KOPT-K1 (cell line): ENCODE measurements around the gene NEDD4L.

Experiments
- H3K27ac ChIP-seq: fragments of 200-600 bp; sonication (generic); 2 replicates; pipeline ENCODE4 v1.5.1; 2016; ENCODE audit warnings: antibody characterized with exemption, mild to moderate bottlenecking, low read depth, low read length; ENCODE audit not compliant: poor library complexity, severe bottlenecking
- H3K36me3 ChIP-seq: fragments of 200-600 bp; sonication (generic); 2 replicates; pipeline ENCODE4 v1.5.1; 2017; ENCODE audit warnings: antibody characterized with exemption, mild to moderate bottlenecking, low read length, moderate library complexity; ENCODE audit not compliant: insufficient read depth
- H3K9me3 ChIP-seq: fragments of 200-600 bp; sonication (generic); 2 replicates; pipeline ENCODE4 v1.5.1; 2017; ENCODE audit warnings: antibody characterized with exemption, low read length, mild to moderate bottlenecking; ENCODE audit not compliant: insufficient read depth, poor library complexity, severe bottlenecking

The NEDD4L gene

DNA sequence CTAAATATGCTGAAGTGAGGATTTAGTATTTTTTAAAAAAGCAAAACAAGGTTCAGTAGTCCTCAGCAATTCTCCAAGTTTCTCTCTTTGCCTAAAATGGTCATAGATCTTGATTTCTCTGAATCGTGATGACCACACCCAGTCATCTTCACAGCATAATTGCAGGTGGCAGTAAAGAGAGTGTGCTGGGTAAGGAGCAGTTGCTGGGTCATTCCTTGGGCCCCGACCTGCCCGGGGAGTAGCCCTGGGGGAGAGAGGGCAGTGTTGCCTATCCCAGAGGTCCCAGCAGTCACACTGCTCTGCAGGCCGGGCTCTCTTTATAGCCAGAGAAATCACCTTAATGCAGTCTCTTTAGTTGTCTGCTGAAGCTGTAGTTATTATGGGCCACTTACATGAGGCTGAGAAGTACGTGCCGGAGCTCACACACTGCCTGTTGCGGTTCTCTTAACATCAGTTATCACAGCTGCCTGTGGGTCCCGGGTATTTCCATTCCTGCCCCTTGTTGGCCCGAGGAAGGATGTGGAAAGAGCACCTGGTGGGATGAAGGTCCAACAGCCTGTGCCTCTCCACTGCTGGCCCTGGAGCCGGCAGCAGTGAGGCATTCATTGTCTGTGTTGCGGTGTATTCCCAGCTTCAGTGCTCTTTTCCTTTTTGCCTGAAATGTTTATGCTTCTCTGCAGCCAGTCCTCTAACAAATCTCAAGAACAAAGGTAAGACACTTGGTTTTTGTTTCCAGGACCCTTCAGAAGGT is 354.8 kb downstream of the NEDD4L start:
- Histone ChIP-seq H3K36me3 (no peaks in the 10 kb centered on the region), H3K27ac (no peak overlapping the region), H3K9me3 (no peaks in the 10 kb centered on the region)

DNA sequence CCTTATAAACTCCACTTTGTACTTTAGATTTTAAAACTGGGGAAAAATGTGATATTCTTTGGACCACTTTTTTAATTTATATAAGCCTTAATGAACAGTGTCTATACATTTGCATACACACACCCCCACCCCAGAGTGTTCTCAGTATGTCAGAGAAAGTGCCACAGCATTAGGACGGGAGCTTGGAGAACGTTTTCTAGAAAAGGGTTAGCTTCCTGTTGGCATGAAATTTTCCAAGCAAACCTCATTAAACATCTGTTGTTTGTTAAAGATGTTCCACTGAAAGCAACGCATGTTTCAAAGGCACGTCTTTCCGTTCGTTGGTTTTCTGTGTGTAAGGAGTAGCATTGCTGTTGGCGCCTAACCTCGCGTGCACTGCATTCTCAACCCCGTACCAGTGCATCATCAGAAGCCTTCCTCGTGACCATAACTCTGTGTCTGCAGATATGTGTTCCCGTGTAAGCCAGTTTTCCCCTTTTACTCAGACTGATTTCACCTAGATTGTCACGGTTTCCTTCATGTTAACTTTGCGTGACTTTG is 356.4 kb downstream of the NEDD4L start:
- H3K9me3 ChIP-seq, result no peaks in the 10 kb centered on the region
- no peaks in the 10 kb centered on the region for H3K36me3 ChIP-seq
- H3K27ac ChIP-seq, result no peak overlapping the region

DNA sequence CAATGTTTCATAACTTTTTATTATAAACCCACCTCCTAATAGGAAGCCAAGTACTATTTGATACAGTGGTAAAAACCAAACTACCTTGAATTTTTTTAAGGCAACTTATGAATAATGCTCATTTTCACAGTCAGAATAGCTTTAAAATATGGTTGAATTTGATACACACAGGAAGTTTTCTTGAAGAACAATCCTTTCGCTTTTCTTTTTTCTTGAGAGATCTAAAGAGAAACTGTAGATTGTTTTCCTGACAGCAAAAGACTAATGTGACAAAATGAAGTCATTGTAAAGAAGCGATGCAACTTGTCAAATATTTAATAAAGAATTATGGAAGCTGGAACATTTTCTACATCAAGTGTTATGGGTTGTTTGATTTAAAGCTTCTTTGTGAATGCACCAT is 357.2 kb downstream of the NEDD4L start:
- H3K36me3 ChIP-seq, result no peaks in the 10 kb centered on the region
- H3K9me3 ChIP-seq, result no peaks in the 10 kb centered on the region
- H3K27ac ChIP-seq, result no peak overlapping the region

DNA sequence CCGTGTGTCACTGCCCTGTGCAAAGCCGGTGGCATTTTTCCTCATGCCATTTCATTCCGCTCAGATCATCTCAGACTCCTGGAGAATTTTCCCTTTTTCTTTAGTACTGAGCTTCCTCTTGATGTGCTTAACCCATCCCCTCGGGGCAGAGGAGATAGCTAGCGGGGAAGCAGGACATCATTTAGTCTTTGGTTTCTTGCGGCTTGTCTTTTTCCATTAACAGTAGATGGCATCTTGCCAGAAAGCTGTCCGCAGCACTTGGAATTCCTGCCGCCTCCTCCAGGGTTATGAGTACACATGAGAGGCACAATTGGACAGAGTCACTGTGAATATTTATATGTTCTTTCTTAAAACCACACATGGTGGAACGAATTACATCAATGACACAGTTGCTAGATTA is 358.2 kb downstream of the NEDD4L start:
- Histone ChIP-seq H3K9me3 (no peaks in the 10 kb centered on the region), H3K27ac (no peak overlapping the region), H3K36me3 (no peaks in the 10 kb centered on the region)

DNA sequence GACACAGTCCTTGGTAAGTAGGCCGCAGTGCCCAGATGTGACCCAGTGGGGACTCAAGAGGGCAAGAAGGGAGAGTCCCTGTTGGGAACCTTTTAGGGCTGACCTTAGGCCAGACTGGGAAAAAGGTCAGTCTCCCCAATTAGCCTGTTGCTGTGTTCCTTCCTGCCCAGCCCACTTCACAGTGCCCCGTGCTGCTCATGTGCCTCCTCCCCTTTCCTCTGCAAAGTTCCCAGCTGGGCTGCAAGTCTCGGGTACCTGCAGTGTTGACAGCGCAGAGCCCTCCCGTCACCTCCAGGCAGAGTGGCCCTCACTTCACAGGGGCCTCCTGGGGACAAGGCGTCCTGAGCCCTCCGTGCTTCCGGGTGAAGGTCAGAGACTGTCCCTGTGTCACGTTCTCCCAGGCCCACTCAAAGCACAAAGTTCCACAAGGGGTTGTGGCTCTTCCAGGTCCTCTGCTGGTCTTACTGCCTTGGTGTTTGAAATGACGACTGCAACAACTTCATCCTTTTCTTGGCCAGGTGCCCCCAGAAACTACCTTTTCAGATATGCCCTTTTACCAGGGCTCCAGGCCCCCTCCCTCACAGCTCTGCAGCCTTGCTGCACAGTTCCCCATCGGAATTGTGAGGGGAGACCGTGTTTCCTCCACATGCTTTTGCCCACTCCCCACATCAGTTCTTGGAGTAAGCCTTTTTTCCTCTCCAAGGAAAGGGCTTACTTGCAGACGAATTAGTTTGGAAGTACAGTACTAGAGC is 359.1 kb downstream of the NEDD4L start:
- H3K36me3 ChIP-seq, result no peaks in the 10 kb centered on the region
- H3K9me3 ChIP-seq, result no peaks in the 10 kb centered on the region
- H3K27ac ChIP-seq, result no peak overlapping the region

DNA sequence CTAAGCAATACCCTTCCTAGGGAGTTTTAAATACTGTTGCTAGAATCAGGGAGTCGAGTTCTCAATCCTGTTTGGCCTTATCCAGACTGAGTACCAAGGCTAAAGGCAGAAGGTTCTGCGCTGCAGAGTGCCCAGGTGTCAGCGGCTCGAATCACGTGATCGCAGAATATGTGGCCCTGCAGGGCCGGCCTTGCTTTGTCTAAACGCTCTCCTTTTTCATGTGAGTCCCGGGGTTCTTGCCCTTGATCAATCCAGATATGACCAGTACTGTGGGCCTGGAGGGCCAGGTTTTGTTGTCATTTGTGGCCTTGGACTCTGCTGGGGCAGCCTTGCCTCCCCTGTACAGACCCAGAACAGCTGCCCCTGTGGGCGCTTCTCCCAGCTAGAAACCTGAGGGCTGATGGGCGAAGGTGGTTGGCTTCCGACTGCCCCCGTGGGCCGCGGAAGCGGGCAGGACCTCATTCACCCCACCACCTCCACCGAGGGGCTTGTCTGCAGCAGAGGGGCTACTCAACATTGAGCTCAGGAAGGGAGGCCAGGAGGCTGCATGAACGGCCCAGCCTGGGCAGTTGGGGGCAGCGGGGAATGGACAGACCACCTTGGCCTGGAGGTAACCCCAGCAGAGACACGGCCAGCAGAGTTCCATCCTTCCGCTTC is 359.9 kb downstream of the NEDD4L start:
- Histone ChIP-seq H3K36me3 (no peaks in the 10 kb centered on the region), H3K9me3 (no peaks in the 10 kb centered on the region), H3K27ac (no peak overlapping the region)

DNA sequence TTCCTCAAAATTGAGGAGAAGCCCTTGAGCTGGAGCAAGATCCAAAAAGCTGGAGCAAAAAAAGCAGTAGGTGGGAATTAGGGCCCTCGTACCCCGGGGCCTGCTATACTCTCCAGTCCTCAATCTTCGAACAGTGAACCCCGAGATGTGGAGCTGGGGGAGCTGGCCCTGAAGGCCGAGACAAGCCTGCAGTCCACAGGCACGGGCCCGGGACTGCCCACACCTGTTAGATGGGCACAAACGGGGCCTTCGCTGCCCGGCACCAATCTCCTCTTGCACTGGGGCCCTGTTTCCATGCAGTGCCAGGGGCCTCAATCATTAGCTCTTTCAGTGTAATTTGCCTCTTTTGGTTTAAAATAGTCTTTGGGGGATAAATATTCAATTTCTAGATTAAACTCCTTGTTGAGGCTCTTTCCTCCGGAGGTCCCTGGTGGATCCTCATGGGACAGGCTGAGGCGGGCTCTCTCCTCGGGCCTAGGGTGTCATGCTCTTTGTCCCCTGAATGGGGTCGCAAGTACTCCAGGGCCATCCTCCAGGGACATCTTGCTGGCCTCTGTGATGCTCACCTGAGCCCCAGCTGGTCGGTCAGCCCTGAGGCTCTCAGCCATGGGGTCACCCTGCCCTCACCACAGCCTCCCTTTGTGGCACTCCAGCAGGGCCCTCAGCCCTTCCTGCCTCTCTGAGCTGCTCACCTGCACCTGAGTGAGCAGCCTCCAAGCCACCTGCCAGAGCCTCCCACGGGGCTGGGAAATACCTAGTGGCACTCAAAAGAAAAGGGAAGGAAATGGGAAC is 361.3 kb downstream of the NEDD4L start:
- Histone ChIP-seq H3K36me3 (no peaks in the 10 kb centered on the region), H3K9me3 (no peaks in the 10 kb centered on the region), H3K27ac (no peak overlapping the region)

DNA sequence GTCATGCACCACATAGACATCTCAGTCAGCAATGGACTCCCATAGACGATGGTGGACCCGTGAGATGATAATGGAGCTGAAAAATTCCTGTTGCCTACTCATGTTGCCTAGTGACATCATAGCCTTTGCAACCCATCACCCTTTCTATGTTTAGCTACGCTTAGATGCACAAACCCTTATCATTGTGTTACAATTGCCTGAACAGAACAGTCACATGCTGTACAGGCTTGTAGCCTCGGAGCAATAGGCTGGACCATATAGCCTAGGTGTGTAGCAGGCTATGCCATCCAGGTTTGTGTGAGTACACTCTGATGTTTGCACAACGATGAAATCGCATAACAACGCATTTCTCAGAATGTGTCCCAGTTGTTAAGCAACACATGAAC is 363.2 kb downstream of the NEDD4L start:
- Histone ChIP-seq H3K9me3 (no peaks in the 10 kb centered on the region), H3K27ac (no peak overlapping the region), H3K36me3 (no peaks in the 10 kb centered on the region)

DNA sequence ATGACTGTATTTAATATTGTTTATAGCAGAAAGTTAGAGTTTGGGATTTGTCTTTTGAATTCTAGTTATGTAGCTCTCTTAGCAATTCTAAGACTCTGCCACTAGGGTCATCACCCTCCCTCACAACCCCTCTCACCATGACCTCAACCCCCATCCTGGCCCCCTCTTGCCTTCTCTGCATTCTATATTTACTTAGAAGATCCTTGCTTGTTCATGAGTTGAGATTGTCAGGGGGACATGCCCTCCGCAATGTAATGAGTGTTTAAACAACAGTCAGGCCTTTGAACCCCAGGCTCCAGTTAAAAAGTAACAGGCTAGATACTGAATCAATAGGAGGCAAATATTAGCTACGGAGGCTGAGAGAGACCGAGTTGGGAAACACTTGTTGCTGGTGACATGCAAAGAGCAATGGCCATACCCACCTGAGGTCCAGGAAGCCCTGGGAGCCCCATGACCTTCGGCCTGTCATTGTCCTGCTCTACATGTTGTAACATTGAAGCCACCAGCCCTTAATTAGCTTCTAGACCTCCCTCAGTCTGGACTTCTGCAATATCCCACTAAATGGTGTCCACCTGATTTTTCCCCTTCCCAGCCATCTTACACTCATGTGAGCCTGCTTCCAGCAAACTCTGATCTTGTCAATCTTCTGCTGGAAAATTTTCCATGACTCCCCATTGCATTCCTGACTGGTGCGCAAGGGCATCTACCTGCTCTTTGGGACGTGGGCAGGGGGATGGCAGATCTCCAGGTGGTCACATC is 363.8 kb downstream of the NEDD4L start:
- Histone ChIP-seq H3K36me3 (no peaks in the 10 kb centered on the region), H3K9me3 (no peaks in the 10 kb centered on the region), H3K27ac (no peak overlapping the region)

DNA sequence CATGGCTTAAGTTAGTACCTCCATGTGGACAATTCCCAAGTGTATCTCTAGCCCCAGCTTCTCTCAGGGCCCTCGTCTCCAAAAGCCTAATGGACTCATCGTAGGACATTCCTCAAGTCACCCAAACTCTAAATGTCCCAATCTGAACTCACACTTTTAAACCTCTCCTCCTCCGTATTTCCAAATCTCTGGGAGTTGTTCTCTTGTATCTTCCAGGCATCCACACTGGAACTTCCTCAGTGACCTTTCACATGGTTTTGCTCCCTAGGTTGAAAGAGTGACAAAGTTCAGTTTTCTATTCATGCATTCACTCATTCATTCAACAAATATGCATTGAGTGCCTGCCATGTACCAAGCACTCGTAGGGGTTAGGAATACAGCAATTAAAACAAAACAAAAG is 364.6 kb downstream of the NEDD4L start:
- H3K27ac ChIP-seq, result no peak overlapping the region
- H3K9me3 ChIP-seq, result no peaks in the 10 kb centered on the region
- H3K36me3 ChIP-seq, result no peaks in the 10 kb centered on the region

DNA sequence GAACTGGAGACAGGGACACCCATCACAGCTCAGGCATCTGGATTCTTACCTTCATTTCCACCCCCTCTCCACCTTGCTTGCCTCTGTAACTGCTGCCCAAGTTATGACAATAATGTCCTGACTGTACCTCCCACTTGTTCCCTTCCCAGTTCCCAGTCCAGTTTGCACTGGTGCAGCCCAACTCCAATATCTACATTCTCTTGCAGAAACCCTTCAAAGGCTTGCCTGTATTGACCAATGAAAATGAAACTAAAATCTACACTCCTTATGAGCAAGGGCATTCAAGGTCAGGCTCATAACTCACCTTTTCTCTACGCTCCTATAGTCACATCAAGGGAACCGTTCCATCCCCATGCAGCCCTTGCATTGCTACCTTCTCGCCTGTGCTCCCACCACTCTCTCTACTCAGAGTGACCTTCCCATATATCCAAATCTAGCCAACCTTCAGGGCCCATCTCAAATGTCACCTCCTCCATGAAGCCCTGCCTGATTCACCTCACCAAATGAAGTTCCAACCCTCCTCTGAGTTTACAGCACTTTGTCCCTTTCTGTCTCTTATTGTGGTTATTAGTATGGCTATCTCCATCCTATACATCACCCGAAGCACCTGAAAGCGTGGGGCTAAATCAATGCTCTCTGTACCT is 365.9 kb downstream of the NEDD4L start:
- Histone ChIP-seq H3K36me3 (no peaks in the 10 kb centered on the region), H3K9me3 (no peaks in the 10 kb centered on the region), H3K27ac (no peak overlapping the region)

DNA sequence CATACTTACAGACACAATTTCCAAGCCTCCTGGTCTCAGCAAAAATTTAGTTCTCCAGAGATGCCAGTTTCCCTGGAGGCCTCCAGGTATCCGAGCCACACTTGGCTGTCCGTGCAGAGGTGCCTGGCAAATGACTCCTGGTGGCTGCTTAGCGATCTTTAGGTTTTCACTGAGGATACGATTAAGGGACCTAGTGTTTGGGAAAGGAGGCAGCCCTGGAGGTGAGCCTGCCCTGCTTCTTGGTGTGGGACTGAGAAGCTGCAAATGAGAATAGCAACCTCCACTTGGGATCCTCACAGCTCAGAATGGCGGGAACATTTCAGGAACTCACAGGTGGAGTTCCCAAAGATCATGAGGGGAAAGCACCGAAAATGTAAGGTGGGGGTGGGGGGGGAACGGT is 367.3 kb downstream of the NEDD4L start:
- H3K36me3 ChIP-seq, result no peaks in the 10 kb centered on the region
- no peak overlapping the region for H3K27ac ChIP-seq
- H3K9me3 ChIP-seq, result no peaks in the 10 kb centered on the region

DNA sequence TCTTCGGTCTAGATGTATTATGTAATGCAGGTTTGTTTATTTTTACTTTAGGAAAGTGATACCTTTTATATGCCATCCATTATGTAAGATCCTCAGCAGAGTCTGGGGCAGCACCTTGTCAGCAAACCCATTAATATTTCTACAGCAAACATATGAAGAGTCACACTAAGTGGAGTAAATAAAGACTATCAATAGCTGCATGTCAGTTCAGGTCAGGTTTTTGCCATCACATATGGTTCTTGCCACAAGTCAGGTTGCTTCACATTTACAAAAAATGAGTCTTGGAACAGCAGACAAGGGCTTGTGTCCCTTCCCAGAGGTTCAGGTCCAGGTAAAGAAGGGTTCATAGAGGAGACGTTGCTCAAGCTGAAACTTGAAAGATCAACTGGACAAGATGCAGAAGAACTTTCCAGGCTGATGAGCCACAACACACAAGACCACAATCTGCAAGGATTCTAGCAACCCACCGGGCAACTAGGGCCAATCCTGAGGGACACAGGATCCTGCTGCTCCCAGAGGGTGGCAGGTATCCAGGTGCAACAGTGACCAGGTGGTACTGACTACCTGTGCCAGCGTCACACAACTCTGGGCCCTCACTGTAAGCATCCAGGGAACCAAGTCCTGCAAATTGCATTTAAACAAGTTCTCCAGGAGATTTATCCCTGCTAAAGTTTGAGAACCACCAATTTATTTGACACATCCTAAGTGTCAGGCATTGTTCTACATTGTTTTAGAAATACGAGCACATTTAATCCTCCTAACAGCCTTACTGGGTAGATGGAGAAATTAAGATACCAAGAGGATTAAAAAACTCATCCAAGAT is 369.0 kb downstream of the NEDD4L start:
- no peaks in the 10 kb centered on the region for H3K36me3 ChIP-seq
- H3K9me3 ChIP-seq, result no peaks in the 10 kb centered on the region

More for the DNA sequence above, 369.0 kb downstream of the NEDD4L start:
- no peak overlapping the region for H3K27ac ChIP-seq
